HG03060 (cell line): ENCODE results near the gene ROBO1.
"Not testable (repeated sequence)": the region's sequence is repeated elsewhere in the genome, so short reads cannot be mapped to it uniquely, and the experiment has no call there.

Source experiments
- ATAC-seq: cut with Tn5 transposase; IDR thresholded peaks from one replicate; pipeline ENCODE4 v1.9.1; 2021; ENCODE audit warnings: low read depth, moderate number of reproducible peaks; ENCODE audit not compliant: unreplicated experiment

Gene ROBO1

DNA sequence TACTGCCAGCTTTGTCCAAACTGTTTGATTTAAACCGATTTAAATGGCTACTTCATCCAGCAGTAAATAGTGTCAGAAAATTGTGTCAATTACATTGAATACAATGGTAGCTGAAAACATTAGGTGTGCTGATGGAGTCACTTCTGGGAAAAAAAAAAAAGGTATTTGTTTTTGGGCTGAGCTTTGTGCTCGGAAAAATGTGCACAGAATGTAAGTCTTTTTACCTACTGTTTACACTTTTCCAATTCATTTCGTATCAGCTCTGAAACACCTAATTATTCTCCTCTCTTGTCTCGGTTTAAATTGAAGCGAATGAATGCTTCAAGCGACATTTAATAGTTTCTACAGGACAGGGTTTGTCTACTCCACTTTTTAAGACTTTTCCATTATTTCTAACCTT lies 1078.4 kb downstream of the ROBO1 start:
- no peak for ATAC-seq

DNA sequence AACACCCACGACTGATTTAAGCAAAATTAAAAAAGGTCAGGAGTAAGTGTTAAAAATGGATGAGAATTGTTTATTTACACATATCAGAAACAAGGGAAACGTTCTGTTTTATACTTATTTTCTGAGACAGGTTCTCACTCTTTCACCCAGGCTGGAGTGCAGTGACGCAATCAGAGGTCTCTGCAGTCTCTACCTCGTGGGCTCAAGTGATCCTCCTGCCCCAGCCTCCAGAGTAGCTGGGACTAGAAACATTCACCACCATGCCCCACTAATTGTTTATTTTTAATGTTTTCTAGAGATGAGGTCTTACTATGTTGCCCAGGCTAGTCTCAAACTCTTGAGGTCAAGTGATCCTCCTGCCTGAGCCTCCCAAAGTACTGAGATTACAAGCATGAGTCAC lies 1080.3 kb downstream of the ROBO1 start:
- no peak for ATAC-seq

DNA sequence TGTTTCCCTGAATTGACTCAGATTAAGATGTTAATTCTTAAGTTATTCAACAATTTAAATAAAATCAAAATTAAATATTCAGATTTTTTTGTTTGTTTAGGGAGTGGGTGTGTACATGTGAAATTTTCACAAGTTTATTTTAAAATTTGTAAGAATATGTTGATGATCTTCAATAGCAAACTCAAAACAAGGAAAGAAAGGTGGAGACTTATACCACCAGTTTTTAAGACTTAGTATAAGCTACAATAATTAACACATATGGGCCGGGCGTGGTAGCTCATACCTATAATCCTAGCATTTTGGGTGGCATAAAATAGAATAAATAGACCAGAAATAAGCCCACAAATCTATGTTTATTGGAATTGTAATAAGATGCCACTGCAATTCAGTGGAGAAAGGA lies 1084.5 kb downstream of the ROBO1 start:
- no peak for ATAC-seq

DNA sequence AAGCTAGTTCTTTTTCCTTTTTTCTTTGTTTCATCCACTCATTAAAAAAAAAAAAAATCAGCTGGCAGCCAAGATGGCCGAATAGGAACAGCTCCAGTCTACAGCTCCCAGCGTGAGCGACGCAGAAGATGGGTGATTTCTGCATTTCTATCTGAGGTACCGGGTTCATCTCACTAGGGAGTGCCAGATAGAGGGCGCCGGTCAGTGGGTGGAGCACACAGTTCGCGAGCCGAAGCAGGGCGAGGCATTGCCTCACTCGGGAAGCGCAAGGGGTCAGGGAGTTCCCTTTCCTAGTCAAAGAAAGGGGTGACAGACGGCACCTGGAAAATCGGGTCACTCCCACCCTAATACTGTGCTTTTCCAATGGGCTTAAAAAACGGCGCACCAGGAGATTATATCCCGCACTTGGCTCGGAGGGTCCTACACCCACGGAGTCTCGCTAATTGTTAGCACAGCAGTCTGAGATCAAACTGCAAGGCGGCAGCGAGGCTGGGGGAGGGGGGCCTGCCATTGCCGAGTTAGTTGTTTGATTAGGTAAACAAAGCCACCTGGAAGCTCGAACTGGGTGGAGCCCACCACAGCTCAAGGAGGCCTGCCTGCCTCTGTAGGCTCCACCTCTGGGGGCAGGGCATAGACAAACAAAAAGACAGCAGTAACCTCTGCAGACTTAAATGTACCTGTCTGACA lies 1092.5 kb downstream of the ROBO1 start:
- not testable (repeated sequence) for ATAC-seq

DNA sequence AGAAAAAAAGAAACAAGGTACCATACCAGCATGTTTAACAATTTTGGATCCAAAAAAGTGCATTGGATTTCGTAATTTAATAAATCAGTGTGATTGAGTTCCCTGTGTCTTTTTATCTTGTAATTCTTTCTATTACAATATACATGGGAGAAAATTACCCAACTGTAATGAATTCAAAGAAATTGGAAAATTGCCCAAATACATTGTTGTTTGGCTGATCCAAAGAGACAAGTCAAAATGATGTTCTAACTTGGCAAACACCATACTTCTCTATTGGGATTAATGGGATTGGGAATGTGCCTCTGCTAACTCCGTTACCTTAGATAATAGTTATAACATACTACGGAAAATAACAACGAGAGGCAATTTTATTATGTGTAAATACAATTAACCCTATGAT lies 1097.1 kb downstream of the ROBO1 start:
- ATAC-seq = no peak

DNA sequence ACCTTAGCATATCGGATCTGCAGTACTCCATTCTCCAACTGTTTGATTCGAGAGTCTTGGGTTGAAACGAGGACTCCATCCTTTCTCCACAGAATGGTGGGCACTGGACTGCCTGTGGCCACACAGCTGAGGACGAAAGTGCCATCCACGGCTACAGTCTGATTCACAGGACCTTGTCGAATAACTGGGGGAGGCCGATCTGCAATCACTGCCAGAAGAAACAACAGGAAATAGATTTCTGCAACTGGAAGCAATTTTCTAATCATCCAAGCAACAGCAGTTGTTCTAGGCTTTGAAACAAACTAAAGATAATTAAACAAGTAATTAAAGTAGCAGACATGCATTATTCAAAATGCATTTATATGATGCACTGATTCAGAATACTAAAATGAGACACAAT lies 1097.7 kb downstream of the ROBO1 start:
- ATAC-seq = no peak

- no peak for ATAC-seq
These were observed 1099.5 kb downstream of the ROBO1 start for GRCh38 chr3:78668302-78668701.

DNA sequence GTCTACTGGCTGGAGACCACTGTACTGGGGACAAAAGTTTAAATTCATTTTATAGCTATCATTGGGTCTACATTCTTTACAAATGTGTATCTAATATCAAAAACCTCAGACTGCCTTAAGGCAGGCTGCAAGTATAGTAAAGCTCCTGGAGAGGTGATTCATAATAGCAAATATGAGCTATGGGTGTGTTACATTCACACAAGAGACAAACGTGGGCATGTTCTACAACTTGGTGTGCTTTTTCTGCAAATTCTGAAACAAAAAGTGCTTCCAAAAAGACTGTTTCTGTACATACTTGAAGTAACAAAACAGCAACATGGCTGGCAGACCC lies 1101.4 kb downstream of the ROBO1 start:
- ATAC-seq = no peak

DNA sequence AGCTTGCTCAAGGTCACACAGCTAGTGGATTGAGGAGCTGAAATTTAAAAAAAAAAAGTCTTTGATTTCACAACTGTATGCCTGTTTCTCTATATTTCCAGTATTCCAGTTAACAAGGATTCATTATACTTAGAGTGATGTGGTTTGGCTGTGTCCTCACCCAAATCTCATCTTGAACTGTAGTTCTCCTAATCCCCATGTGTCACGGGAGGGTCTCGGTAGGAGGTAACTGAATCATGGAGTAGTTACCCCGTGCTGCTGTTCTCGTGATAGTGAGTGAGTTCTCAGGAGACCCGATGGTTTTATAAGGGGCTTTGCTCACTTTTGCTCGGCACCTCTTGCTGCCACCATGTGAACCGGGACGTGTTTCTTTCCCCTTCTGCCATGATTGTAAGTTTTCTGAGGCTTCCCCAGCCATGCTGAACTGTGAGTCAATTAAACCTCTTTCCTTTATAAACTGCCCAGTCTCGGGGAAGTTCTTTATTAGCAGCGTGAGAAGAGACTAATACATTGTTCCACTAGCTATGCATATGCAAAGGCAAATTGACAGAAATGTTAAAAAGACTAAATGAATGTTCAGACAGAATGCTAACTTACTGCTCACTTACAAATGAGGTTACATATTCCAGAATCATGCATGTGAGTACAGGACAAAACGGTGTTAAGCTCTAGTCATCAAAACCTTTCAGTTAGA lies 1101.9 kb downstream of the ROBO1 start:
- ATAC-seq = no peak

- ATAC-seq = no peak
These were observed 1102.7 kb downstream of the ROBO1 start for GRCh38 chr3:78665101-78665500.

DNA sequence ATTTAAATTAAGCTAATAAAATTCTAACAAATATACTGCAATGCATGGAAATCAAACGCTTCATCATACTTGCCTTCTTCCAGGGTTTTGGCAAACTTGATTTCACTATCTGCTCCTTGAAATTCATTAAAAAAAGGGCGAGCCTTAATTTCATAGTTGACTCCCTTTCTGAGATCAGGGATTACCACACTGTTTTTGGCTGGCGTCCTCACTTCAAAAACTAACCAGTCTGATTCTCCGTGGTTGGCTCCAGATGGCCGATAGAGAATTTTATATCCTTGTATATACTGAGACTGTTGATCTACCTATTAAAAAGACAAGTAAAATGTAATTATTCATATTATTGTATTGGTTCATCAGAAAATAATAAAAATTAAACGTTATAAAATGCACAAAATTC lies 1106.8 kb downstream of the ROBO1 start:
- ATAC-seq = no peak

- no peak for ATAC-seq
These were observed 1108.3 kb downstream of the ROBO1 start for GRCh38 chr3:78659386-78659987.

DNA sequence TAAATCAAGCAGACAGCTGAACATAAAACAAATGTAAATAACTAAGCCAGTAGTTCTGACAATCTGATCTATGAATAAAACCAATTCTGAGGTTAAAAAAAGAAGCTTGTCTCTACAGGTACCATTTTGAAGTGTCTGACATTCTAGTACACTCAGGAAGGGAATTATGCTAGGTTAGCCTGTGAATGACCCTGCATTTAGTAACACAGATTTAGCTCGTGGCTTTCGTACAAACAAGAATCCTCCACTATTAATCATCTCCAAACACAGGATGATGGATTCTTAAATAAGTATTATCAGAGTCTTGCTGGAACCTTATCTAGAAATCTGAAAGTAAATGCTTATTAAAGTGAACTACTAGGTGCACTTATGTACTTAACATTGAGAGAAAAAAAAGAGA lies 1120.1 kb downstream of the ROBO1 start:
- no peak for ATAC-seq

GRCh38 chr3:78645628-78646310 lies 1122.0 kb downstream of the ROBO1 start:
- no peak for ATAC-seq

DNA sequence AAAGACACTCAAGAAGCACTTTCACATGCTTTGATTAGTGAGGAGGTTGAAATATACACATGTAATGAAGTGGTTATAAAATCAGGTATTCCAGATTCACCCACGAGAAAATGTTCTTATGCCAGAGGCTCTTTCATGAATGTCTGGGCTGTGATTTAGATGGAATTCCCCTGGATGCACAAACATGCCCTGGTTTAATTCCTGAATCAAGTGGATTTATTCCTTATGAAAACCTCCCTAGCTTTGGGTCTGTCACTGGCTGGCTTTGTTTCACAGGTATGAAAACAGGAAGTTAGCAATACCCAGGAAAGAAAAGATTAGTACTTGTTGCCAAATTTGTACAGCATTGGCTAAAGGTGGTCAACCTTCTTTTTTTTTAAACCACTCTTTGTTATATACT lies 1123.0 kb downstream of the ROBO1 start:
- no peak for ATAC-seq

- ATAC-seq = no peak
These were observed 1125.4 kb downstream of the ROBO1 start for GRCh38 chr3:78642226-78643035.

- no peak for ATAC-seq
These were observed 1126.1 kb downstream of the ROBO1 start for GRCh38 chr3:78641703-78642102.

DNA sequence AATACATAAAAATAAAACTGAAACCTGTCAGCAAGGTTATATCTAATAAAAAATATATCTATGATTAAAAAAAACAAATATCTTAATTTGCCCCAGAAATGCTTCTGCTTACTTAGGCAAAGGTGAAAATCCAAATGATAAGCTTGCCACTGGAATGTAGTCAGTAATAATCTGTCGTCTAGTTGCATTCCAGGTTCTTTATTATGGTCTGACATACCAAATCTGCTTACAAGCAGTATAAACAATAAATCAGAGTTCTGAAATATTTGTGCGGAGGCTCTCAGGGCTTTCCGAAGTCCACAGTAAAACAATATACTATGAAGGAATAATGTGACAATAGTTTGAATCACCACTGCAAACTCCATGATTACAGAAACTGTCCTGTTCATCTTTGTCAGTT lies 1133.5 kb downstream of the ROBO1 start:
- no peak for ATAC-seq

GRCh38 chr3:78633626-78634025 lies 1134.2 kb downstream of the ROBO1 start:
- no peak for ATAC-seq

DNA sequence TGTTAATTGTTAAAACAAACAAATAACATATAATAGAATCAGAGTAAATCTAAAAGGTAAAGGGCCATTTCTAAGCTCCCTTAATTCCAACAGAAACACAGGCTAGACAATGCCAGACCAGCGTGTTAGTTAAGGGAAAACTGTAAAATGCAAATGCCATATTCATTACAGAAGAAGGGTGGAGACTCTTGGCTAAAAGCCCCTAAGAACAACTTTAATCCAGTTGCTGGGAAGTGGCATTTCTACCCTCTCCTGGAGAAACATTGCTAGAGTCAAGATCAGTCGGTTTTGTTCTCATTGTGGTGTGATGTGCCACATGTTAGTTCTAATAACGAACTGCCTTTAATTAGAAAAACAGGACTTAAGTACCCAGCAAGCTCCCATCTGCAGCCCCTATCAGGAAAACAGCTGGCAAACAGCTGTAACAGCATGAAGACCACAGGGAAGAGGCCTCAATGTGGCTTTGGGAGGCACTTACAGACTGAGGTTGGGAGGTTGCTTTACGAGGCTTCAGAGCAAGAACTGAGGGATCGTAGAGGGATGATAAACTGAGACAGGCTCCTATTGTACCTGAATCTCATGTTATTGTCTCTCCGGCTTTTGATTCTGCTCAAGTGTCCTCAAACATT lies 1134.8 kb downstream of the ROBO1 start:
- ATAC-seq = no peak
